HepG2 (cell line): Measurements from ENCODE around the gene PANK3. TPM values are rescaled to one million over a fixed set of nuclear protein-coding genes. Genes with fewer than 3 reads are reported as not detected.

ENCODE experiments used
- ATRX ChIP-seq: sonication (generic); formaldehyde crosslinking; IDR thresholded peaks from 2 replicates; pipeline ENCODE4 v1.4.0; 2020; ENCODE audit warnings: missing genetic modification reagents, borderline replicate concordance
- CEBPB ChIP-seq: IDR thresholded peaks from 2 replicates; pipeline ENCODE4 v1.6.1; 2011; ENCODE audit warnings: low read depth, low read length, improper control_type of control experiment, borderline replicate concordance
- CHD4 ChIP-seq: fragments of 200-600 bp; sonication (generic); IDR thresholded peaks from 2 replicates; pipeline ENCODE4 v1.7.0; 2017; ENCODE audit warnings: mild to moderate bottlenecking, low read length, borderline replicate concordance
- HNRNPK ChIP-seq: fragments of 200-400 bp; formaldehyde crosslinking; IDR thresholded peaks from 2 replicates; pipeline ENCODE4 v1.6.1; 2018; ENCODE audit warnings: low read length, low read depth, moderate library complexity, mild to moderate bottlenecking; ENCODE audit not compliant: poor library complexity, severe bottlenecking
- HOXA7 ChIP-seq: sonication (generic); formaldehyde crosslinking; IDR thresholded peaks from 2 replicates; pipeline ENCODE4 v1.8.1; 2022; ENCODE audit warnings: mild to moderate bottlenecking, missing genetic modification reagents, moderate library complexity
- KDM2A ChIP-seq: sonication (generic); formaldehyde crosslinking; IDR thresholded peaks from 2 replicates; pipeline ENCODE4 v1.4.0; 2020; ENCODE audit warnings: low read depth, missing genetic modification reagents, borderline replicate concordance
- MAFG ChIP-seq: sonication (generic); formaldehyde crosslinking; IDR thresholded peaks from 2 replicates; pipeline ENCODE4 v1.5.1; 2020; ENCODE audit warnings: mild to moderate bottlenecking, missing genetic modification reagents
- MIXL1 ChIP-seq: IDR thresholded peaks from 2 replicates; pipeline ENCODE4 v1.6.1; 2016
- NFYB ChIP-seq: sonication (generic); formaldehyde crosslinking; IDR thresholded peaks from 2 replicates; pipeline ENCODE4 v1.4.0; 2020; ENCODE audit warnings: missing genetic modification reagents
- PAF1 ChIP-seq: IDR thresholded peaks from 2 replicates; pipeline ENCODE4 v1.6.1; 2016; ENCODE audit warnings: missing genetic modification reagents, missing compliant biosample characterization
- POGZ ChIP-seq: sonication (generic); formaldehyde crosslinking; IDR thresholded peaks from 2 replicates; pipeline ENCODE4 v1.4.0; 2020; ENCODE audit warnings: mild to moderate bottlenecking, missing genetic modification reagents
- POLR2AphosphoS2 ChIP-seq: IDR thresholded peaks from 2 replicates; pipeline ENCODE4 v1.6.1; 2011; ENCODE audit warnings: low read depth, low read length, improper control_type of control experiment
- RFX5 ChIP-seq: IDR thresholded peaks from 2 replicates; pipeline ENCODE4 v1.6.1; 2011; ENCODE audit warnings: low read depth, low read length, improper control_type of control experiment
- SCMH1 ChIP-seq: sonication (generic); formaldehyde crosslinking; IDR thresholded peaks from 2 replicates; pipeline ENCODE4 v1.9.0; 2021; ENCODE audit warnings: missing genetic modification reagents, mild to moderate bottlenecking, borderline replicate concordance
- STAG1 ChIP-seq: sonication (generic); formaldehyde crosslinking; IDR thresholded peaks from 2 replicates; pipeline ENCODE4 v1.4.0; 2020; ENCODE audit warnings: missing genetic modification reagents
- TSC22D2 ChIP-seq: sonication (generic); formaldehyde crosslinking; IDR thresholded peaks from 2 replicates; pipeline ENCODE4 v1.5.1; 2020; ENCODE audit warnings: missing genetic modification reagents, mild to moderate bottlenecking, borderline replicate concordance
- ZSCAN21 ChIP-seq: sonication (generic); formaldehyde crosslinking; IDR thresholded peaks from 2 replicates; pipeline ENCODE4 v1.8.0; 2022; ENCODE audit warnings: mild to moderate bottlenecking, missing genetic modification reagents, moderate library complexity, borderline replicate concordance
- polyA plus RNA-seq, 8 experiments: library from polyadenylated mRNA; depleted of rRNA in 3 of 8; stranded (reverse) in 7 of 8; unstranded in 1 of 8; fragments of >200 nt; fragmentation: Illumina TruSeq in 4 of 8; extraction: Trizol in 4 of 8; gene quantifications; 2 replicates each; pipeline versions ENCODE4 v1.2.1 to v1.2.3, GENCODE V29; 2011 to 2016; ENCODE audit warnings: low read depth in 4 of 8, missing spikeins in 1 of 8, mixed read lengths in 1 of 8; ENCODE audit not compliant: insufficient read depth in 1 of 8
- total RNA-seq, 5 experiments: library from RNA; depleted of rRNA; stranded (reverse); fragments of >200 nt; fragmentation: Illumina TruSeq; extraction: Trizol; gene quantifications; 2 replicates each; pipeline ENCODE4 v1.2.3, GENCODE V29; 2016; ENCODE audit warnings: low read depth in 1 of 5
- TF ChIP-seq, protein P1 (sequence below): sonication (generic); formaldehyde crosslinking; IDR thresholded peaks from 2 replicates; pipeline ENCODE4 v1.5.0; 2020; ENCODE audit warnings: missing genetic modification reagents
- TF ChIP-seq, protein P2 (sequence below): sonication (generic); formaldehyde crosslinking; IDR thresholded peaks from 2 replicates; pipeline ENCODE4 v1.4.0; 2020; ENCODE audit warnings: mild to moderate bottlenecking, missing genetic modification reagents
- TF ChIP-seq, protein P3 (sequence below): sonication (generic); formaldehyde crosslinking; IDR thresholded peaks from 2 replicates; pipeline ENCODE4 v1.9.0; 2022; ENCODE audit warnings: missing genetic modification reagents, mild to moderate bottlenecking, borderline replicate concordance
- TF ChIP-seq, protein P4 (sequence below): sonication (generic); formaldehyde crosslinking; IDR thresholded peaks from 2 replicates; pipeline ENCODE4 v1.5.0; 2020; ENCODE audit warnings: mild to moderate bottlenecking, missing genetic modification reagents
- TF ChIP-seq, protein P5 (sequence below): sonication (generic); formaldehyde crosslinking; IDR thresholded peaks from 2 replicates; pipeline ENCODE4 v1.9.0; 2021; ENCODE audit warnings: missing genetic modification reagents, borderline replicate concordance

PANK3 gene
- total and polyA plus RNA-seq, 2 of the 13 experiments (the other 11 are each of a cell fraction or from before 2014, with no cell fraction given), result 26.9 to 69.5 TPM

DNA sequence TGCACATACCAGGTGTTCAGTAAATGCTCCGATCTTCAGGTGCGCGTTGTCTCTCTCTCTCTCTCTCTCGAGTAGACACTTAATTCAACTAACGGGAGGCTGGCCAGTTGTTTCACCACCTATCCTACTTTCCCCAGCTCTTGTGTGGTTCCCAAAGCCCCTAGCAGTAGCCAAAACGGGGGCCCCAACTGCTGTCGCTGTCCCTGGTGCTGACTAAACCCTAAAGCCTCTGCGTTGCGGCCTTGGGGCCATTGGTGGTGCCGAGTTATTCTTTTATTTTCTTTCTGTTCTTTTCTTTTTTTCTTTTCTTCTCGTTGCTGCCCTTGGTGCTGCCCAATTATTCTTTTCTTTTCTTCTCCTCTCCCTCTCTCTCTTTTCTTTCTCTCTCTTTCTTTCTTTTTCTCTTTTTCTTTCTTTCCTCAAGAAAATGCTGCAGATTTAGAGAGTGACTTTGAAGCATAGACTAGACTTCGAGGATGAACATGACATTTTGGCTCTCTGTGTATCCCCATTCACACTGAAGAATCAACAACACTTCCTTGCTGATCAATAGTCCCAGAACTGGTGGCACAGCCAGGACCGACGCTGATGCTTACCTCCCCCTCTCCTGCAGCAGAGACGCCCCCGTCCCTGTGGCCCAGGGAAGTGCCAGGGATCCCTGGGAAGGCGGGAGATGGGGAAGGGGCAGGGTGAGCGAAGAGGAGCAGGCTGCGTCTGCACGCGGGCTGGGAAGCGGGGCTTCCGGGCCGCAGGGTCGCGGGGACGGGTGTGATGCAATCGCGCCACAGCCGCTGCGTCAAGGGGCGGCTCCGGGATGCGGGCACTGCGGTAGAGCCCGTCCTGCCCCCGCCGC is 50.4 kb downstream of the PANK3 start, which contains the start of gene FBLL1 (continued):
- TF ChIP-seq, protein P1, sequence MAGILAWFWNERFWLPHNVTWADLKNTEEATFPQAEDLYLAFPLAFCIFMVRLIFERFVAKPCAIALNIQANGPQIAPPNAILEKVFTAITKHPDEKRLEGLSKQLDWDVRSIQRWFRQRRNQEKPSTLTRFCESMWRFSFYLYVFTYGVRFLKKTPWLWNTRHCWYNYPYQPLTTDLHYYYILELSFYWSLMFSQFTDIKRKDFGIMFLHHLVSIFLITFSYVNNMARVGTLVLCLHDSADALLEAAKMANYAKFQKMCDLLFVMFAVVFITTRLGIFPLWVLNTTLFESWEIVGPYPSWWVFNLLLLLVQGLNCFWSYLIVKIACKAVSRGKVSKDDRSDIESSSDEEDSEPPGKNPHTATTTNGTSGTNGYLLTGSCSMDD (CRISPR knock-in tag), result no peak
- TF ChIP-seq ATRX (CRISPR knock-in tag) (no peak), POGZ (0 out of 2 replicates have a peak, but pooled peaks have one; percentile 13), TSC22D2 (CRISPR knock-in tag) (0 out of 2 replicates have a peak, but pooled peaks have one; percentile 30), MIXL1 (0 out of 2 replicates have a peak, but pooled peaks have one; percentile 33), CHD4 (no peak), HNRNPK (no peak), STAG1 (CRISPR knock-in tag) (no peak), HOXA7 (CRISPR knock-in tag) (no peak), RFX5 (no peak), ZSCAN21 (no peak), KDM2A (CRISPR knock-in tag) (0 out of 2 replicates have a peak, but pooled peaks have one; percentile 32), PAF1 (no peak), MAFG (CRISPR knock-in tag) (no peak), POLR2AphosphoS2 (no peak), CEBPB (peak; percentile 81), SCMH1 (CRISPR knock-in tag) (no peak), NFYB (no peak)
- TF ChIP-seq, protein P2, sequence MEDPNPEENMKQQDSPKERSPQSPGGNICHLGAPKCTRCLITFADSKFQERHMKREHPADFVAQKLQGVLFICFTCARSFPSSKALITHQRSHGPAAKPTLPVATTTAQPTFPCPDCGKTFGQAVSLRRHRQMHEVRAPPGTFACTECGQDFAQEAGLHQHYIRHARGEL (CRISPR knock-in tag), result no peak
- TF ChIP-seq, protein P3, sequence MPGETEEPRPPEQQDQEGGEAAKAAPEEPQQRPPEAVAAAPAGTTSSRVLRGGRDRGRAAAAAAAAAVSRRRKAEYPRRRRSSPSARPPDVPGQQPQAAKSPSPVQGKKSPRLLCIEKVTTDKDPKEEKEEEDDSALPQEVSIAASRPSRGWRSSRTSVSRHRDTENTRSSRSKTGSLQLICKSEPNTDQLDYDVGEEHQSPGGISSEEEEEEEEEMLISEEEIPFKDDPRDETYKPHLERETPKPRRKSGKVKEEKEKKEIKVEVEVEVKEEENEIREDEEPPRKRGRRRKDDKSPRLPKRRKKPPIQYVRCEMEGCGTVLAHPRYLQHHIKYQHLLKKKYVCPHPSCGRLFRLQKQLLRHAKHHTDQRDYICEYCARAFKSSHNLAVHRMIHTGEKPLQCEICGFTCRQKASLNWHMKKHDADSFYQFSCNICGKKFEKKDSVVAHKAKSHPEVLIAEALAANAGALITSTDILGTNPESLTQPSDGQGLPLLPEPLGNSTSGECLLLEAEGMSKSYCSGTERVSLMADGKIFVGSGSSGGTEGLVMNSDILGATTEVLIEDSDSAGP (CRISPR knock-in tag), result no peak
- TF ChIP-seq, protein P4, sequence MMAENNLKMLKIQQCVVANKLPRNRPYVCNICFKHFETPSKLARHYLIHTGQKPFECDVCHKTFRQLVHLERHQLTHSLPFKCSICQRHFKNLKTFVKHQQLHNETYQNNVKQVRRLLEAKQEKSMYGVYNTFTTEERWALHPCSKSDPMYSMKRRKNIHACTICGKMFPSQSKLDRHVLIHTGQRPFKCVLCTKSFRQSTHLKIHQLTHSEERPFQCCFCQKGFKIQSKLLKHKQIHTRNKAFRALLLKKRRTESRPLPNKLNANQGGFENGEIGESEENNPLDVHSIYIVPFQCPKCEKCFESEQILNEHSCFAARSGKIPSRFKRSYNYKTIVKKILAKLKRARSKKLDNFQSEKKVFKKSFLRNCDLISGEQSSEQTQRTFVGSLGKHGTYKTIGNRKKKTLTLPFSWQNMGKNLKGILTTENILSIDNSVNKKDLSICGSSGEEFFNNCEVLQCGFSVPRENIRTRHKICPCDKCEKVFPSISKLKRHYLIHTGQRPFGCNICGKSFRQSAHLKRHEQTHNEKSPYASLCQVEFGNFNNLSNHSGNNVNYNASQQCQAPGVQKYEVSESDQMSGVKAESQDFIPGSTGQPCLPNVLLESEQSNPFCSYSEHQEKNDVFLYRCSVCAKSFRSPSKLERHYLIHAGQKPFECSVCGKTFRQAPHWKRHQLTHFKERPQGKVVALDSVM (CRISPR knock-in tag), result 0 out of 2 replicates have a peak, but pooled peaks have one; percentile 24
- TF ChIP-seq, protein P5, sequence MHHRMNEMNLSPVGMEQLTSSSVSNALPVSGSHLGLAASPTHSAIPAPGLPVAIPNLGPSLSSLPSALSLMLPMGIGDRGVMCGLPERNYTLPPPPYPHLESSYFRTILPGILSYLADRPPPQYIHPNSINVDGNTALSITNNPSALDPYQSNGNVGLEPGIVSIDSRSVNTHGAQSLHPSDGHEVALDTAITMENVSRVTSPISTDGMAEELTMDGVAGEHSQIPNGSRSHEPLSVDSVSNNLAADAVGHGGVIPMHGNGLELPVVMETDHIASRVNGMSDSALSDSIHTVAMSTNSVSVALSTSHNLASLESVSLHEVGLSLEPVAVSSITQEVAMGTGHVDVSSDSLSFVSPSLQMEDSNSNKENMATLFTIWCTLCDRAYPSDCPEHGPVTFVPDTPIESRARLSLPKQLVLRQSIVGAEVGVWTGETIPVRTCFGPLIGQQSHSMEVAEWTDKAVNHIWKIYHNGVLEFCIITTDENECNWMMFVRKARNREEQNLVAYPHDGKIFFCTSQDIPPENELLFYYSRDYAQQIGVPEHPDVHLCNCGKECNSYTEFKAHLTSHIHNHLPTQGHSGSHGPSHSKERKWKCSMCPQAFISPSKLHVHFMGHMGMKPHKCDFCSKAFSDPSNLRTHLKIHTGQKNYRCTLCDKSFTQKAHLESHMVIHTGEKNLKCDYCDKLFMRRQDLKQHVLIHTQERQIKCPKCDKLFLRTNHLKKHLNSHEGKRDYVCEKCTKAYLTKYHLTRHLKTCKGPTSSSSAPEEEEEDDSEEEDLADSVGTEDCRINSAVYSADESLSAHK (CRISPR knock-in tag), result no peak
